Measurements from ENCODE around the gene GFOD2. TPM values are rescaled to one million over a fixed set of nuclear protein-coding genes. Genes with fewer than 3 reads are reported as not detected.
A peak's percentile ranks its signal among the peaks of the same experiment; 100 is the strongest.

The GFOD2 gene
- total RNA-seq, 1 donor from 2014 or later = 12.5 TPM

- peaks cover 0 to 1% (median under 1%) of the 10 kb centered on the region in 3 donors for H3K36me3 ChIP-seq (ENCODE audit: control insufficient read depth in 3 of 3, insufficient read depth in 3 of 3, low read length in 3 of 3)
- H3K27ac ChIP-seq (ENCODE audit: low read depth, low read length) = no peak overlapping the region
- H3K9ac ChIP-seq (ENCODE audit: low read depth in 1 of 3, low read length in 3 of 3) = peak overlapping the region in 1 of 3 donors; percentile 25
- H3K4me1 ChIP-seq (ENCODE audit: control insufficient read depth in 3 of 3, insufficient read depth in 3 of 3, low read length in 3 of 3) = peaks cover 26 to 40% (median 28%) of the 10 kb centered on the region in 3 donors
- no peaks in the 10 kb centered on the region for H3K27me3 ChIP-seq (ENCODE audit: control insufficient read depth in 3 of 3, insufficient read depth in 3 of 3, low read length in 3 of 3)
- no peaks in the 10 kb centered on the region for H3K9me3 ChIP-seq (ENCODE audit: control insufficient read depth in 3 of 3, low read length in 3 of 3)
- H3K4me3 ChIP-seq (ENCODE audit: low read length in 3 of 3) = no peak overlapping the region
Measured at GRCh38 chr16:67668495-67669157, 50.5 kb downstream of the GFOD2 start.

GRCh38 chr16:67667817-67668494 lies 51.2 kb downstream of the GFOD2 start:
- Histone ChIP-seq H3K27me3 (ENCODE audit: control insufficient read depth in 3 of 3, insufficient read depth in 3 of 3, low read length in 3 of 3) (no peaks in the 10 kb centered on the region), H3K27ac (ENCODE audit: low read depth, low read length) (peak overlapping the region; percentile 81), H3K9ac (ENCODE audit: low read depth in 1 of 3, low read length in 3 of 3) (peak overlapping the region; percentile 81 to 90 (median 90)), H3K36me3 (ENCODE audit: control insufficient read depth in 3 of 3, insufficient read depth in 3 of 3, low read length in 3 of 3) (peaks cover 0 to 5% (median 3%) of the 10 kb centered on the region in 3 donors), H3K4me3 (ENCODE audit: low read length in 3 of 3) (peak overlapping the region; percentile 78 to 88 (median 85)), H3K4me1 (ENCODE audit: control insufficient read depth in 3 of 3, insufficient read depth in 3 of 3, low read length in 3 of 3) (peaks cover 21 to 34% (median 22%) of the 10 kb centered on the region in 3 donors), H3K9me3 (ENCODE audit: control insufficient read depth in 3 of 3, low read length in 3 of 3) (no peaks in the 10 kb centered on the region)

- H3K4me3 ChIP-seq (ENCODE audit: low read length in 3 of 3) = peak overlapping the region; percentile 78 to 88 (median 85)
- H3K9me3 ChIP-seq (ENCODE audit: control insufficient read depth in 3 of 3, low read length in 3 of 3) = no peaks in the 10 kb centered on the region
- H3K36me3 ChIP-seq (ENCODE audit: control insufficient read depth in 3 of 3, insufficient read depth in 3 of 3, low read length in 3 of 3) = peaks cover 4 to 7% (median 7%) of the 10 kb centered on the region in 3 donors
- H3K27me3 ChIP-seq (ENCODE audit: control insufficient read depth in 3 of 3, insufficient read depth in 3 of 3, low read length in 3 of 3) = no peaks in the 10 kb centered on the region
- peak overlapping the region; percentile 81 to 90 (median 90) for H3K9ac ChIP-seq (ENCODE audit: low read depth in 1 of 3, low read length in 3 of 3)
- peaks cover 20 to 30% (median 20%) of the 10 kb centered on the region in 3 donors for H3K4me1 ChIP-seq (ENCODE audit: control insufficient read depth in 3 of 3, insufficient read depth in 3 of 3, low read length in 3 of 3)
- H3K27ac ChIP-seq (ENCODE audit: low read depth, low read length) = peak overlapping the region; percentile 81
Measured at GRCh38 chr16:67667453-67667816, 51.7 kb downstream of the GFOD2 start.

GRCh38 chr16:67666559-67667452 lies 52.3 kb downstream of the GFOD2 start, which contains the start of the genes C16orf86 and ENKD1:
TSS of gene C16orf86 (plus strand) at chr16:67666814. CDS start at chr16:67666971, 157 bp downstream.
TSS of gene ENKD1 (minus strand) at chr16:67666750. CDS start at chr16:67666442, 308 bp downstream.
- peak within 1 kb of the TSS; percentile 81 to 90 (median 90) for H3K9ac ChIP-seq (ENCODE audit: low read depth in 1 of 3, low read length in 3 of 3)
- no peaks in the 10 kb centered on the region for H3K9me3 ChIP-seq (ENCODE audit: control insufficient read depth in 3 of 3, low read length in 3 of 3)
- peak within 1 kb of the TSS; percentile 78 to 88 (median 85) for H3K4me3 ChIP-seq (ENCODE audit: low read length in 3 of 3)
- peak within 1 kb of the TSS; percentile 81 for H3K27ac ChIP-seq (ENCODE audit: low read depth, low read length)
- H3K27me3 ChIP-seq (ENCODE audit: control insufficient read depth in 3 of 3, insufficient read depth in 3 of 3, low read length in 3 of 3) = no peaks in the 10 kb centered on the region
- peaks cover 4 to 8% (median 7%) of the 10 kb centered on the region in 3 donors for H3K36me3 ChIP-seq (ENCODE audit: control insufficient read depth in 3 of 3, insufficient read depth in 3 of 3, low read length in 3 of 3)
- H3K4me1 ChIP-seq (ENCODE audit: control insufficient read depth in 3 of 3, insufficient read depth in 3 of 3, low read length in 3 of 3) = peaks cover 20 to 26% (median 20%) of the 10 kb centered on the region in 3 donors

- Histone ChIP-seq H3K9ac (ENCODE audit: low read depth in 1 of 3, low read length in 3 of 3) (peak overlapping the region in 2 of 3 donors; percentile 90), H3K4me3 (ENCODE audit: low read length in 3 of 3) (peak overlapping the region; percentile 41 to 88 (median 85)), H3K36me3 (ENCODE audit: control insufficient read depth in 3 of 3, insufficient read depth in 3 of 3, low read length in 3 of 3) (peaks cover 4 to 8% (median 7%) of the 10 kb centered on the region in 3 donors), H3K27ac (ENCODE audit: low read depth, low read length) (peak overlapping the region; percentile 81), H3K27me3 (ENCODE audit: control insufficient read depth in 3 of 3, insufficient read depth in 3 of 3, low read length in 3 of 3) (no peaks in the 10 kb centered on the region), H3K9me3 (ENCODE audit: control insufficient read depth in 3 of 3, low read length in 3 of 3) (no peaks in the 10 kb centered on the region), H3K4me1 (ENCODE audit: control insufficient read depth in 3 of 3, insufficient read depth in 3 of 3, low read length in 3 of 3) (peaks cover 24 to 32% (median 25%) of the 10 kb centered on the region in 3 donors)
Measured at GRCh38 chr16:67666032-67666551, 53.0 kb downstream of the GFOD2 start.

GRCh38 chr16:67665598-67665997 lies 53.5 kb downstream of the GFOD2 start:
- Histone ChIP-seq H3K9ac (ENCODE audit: low read depth in 1 of 3, low read length in 3 of 3) (peak overlapping the region in 2 of 3 donors; percentile 50 to 67), H3K4me3 (ENCODE audit: low read length in 3 of 3) (peak overlapping the region in 2 of 3 donors; percentile 41 to 88)

GRCh38 chr16:67664871-67665270 lies 54.2 kb downstream of the GFOD2 start:
- peaks cover 28 to 41% (median 30%) of the 10 kb centered on the region in 3 donors for H3K4me1 ChIP-seq (ENCODE audit: control insufficient read depth in 3 of 3, insufficient read depth in 3 of 3, low read length in 3 of 3)
- no peak overlapping the region for H3K27ac ChIP-seq (ENCODE audit: low read depth, low read length)
- H3K9ac ChIP-seq (ENCODE audit: low read depth in 1 of 3, low read length in 3 of 3) = no peak overlapping the region
- no peaks in the 10 kb centered on the region for H3K27me3 ChIP-seq (ENCODE audit: control insufficient read depth in 3 of 3, insufficient read depth in 3 of 3, low read length in 3 of 3)
- no peak overlapping the region for H3K4me3 ChIP-seq (ENCODE audit: low read length in 3 of 3)
- no peaks in the 10 kb centered on the region for H3K9me3 ChIP-seq (ENCODE audit: control insufficient read depth in 3 of 3, low read length in 3 of 3)
- H3K36me3 ChIP-seq (ENCODE audit: control insufficient read depth in 3 of 3, insufficient read depth in 3 of 3, low read length in 3 of 3) = peaks cover 4 to 8% (median 7%) of the 10 kb centered on the region in 3 donors

More at GRCh38 chr16:67665598-67665997, 53.5 kb downstream of the GFOD2 start:
- peaks cover 4 to 8% (median 7%) of the 10 kb centered on the region in 3 donors for H3K36me3 ChIP-seq (ENCODE audit: control insufficient read depth in 3 of 3, insufficient read depth in 3 of 3, low read length in 3 of 3)
- peaks cover 26 to 35% (median 27%) of the 10 kb centered on the region in 3 donors for H3K4me1 ChIP-seq (ENCODE audit: control insufficient read depth in 3 of 3, insufficient read depth in 3 of 3, low read length in 3 of 3)
- no peak overlapping the region for H3K27ac ChIP-seq (ENCODE audit: low read depth, low read length)
- no peaks in the 10 kb centered on the region for H3K27me3 ChIP-seq (ENCODE audit: control insufficient read depth in 3 of 3, insufficient read depth in 3 of 3, low read length in 3 of 3)
- H3K9me3 ChIP-seq (ENCODE audit: control insufficient read depth in 3 of 3, low read length in 3 of 3) = no peaks in the 10 kb centered on the region

- Histone ChIP-seq H3K9ac (ENCODE audit: low read depth in 1 of 3, low read length in 3 of 3) (no peak overlapping the region), H3K27ac (ENCODE audit: low read depth, low read length) (no peak overlapping the region), H3K4me3 (ENCODE audit: low read length in 3 of 3) (no peak overlapping the region), H3K4me1 (ENCODE audit: control insufficient read depth in 3 of 3, insufficient read depth in 3 of 3, low read length in 3 of 3) (peaks cover 34 to 47% (median 36%) of the 10 kb centered on the region in 3 donors), H3K27me3 (ENCODE audit: control insufficient read depth in 3 of 3, insufficient read depth in 3 of 3, low read length in 3 of 3) (no peaks in the 10 kb centered on the region), H3K9me3 (ENCODE audit: control insufficient read depth in 3 of 3, low read length in 3 of 3) (no peaks in the 10 kb centered on the region), H3K36me3 (ENCODE audit: control insufficient read depth in 3 of 3, insufficient read depth in 3 of 3, low read length in 3 of 3) (peaks cover 4 to 8% (median 7%) of the 10 kb centered on the region in 3 donors)
Measured at GRCh38 chr16:67664258-67664657, 54.9 kb downstream of the GFOD2 start.

- H3K4me3 ChIP-seq (ENCODE audit: low read length in 3 of 3) = no peak overlapping the region
- peaks cover 4 to 8% (median 7%) of the 10 kb centered on the region in 3 donors for H3K36me3 ChIP-seq (ENCODE audit: control insufficient read depth in 3 of 3, insufficient read depth in 3 of 3, low read length in 3 of 3)
- no peak overlapping the region for H3K27ac ChIP-seq (ENCODE audit: low read depth, low read length)
- peaks cover 38 to 51% (median 40%) of the 10 kb centered on the region in 3 donors for H3K4me1 ChIP-seq (ENCODE audit: control insufficient read depth in 3 of 3, insufficient read depth in 3 of 3, low read length in 3 of 3)
- H3K27me3 ChIP-seq (ENCODE audit: control insufficient read depth in 3 of 3, insufficient read depth in 3 of 3, low read length in 3 of 3) = no peaks in the 10 kb centered on the region
- no peaks in the 10 kb centered on the region for H3K9me3 ChIP-seq (ENCODE audit: control insufficient read depth in 3 of 3, low read length in 3 of 3)
- no peak overlapping the region for H3K9ac ChIP-seq (ENCODE audit: low read depth in 1 of 3, low read length in 3 of 3)
Measured at GRCh38 chr16:67663877-67664222, 55.3 kb downstream of the GFOD2 start.
